Measurements from ENCODE around the gene SDSL. TPM values are rescaled to one million over a fixed set of nuclear protein-coding genes. Genes with fewer than 3 reads are reported as not detected.
A peak's percentile ranks its signal among the peaks of the same experiment; 100 is the strongest.

SDSL gene
- total and polyA plus RNA-seq, 5 donors, result 4.2 to 9.5 (median 6.3) TPM

DNA sequence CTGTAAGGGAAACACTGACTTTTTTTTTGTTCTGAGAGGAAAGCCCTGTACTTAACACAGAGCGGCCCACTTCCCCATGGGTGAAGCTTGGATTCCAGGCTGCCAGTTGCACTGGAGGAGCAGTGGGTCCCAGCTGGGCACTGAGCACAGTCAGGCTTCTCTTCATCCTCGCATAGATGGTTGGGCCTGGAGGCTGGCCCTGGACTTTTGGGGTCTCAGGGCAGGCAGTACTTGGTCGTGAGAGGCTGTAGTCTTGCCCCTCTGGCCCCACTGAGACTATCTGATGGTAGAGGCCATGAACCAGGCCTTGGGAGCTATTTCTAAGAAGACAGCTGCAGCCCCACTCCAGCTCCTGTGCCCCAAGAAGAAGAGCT lies 55.6 kb downstream of the SDSL start:
- ATAC-seq (no peak), DNase-seq (no peak)
- H3K4me3 ChIP-seq (ENCODE audit: low read length), result no peak overlapping the region
- no peaks in the 10 kb centered on the region for H3K9me3 ChIP-seq (ENCODE audit: control insufficient read depth, low read length)
- 6% methylated on average over 3 of the region's 3 CpGs for WGBS
- intact Hi-C loops (cut with DNase I), result no loop called here
- H3K4me1 ChIP-seq (ENCODE audit: control insufficient read depth, insufficient read depth, low read length), result no peaks in the 10 kb centered on the region
- H3K27ac ChIP-seq (ENCODE audit: low read length), result no peak overlapping the region
- H3K27me3 ChIP-seq (ENCODE audit: control insufficient read depth, insufficient read depth), result peaks cover 3% of the 10 kb centered on the region

DNA sequence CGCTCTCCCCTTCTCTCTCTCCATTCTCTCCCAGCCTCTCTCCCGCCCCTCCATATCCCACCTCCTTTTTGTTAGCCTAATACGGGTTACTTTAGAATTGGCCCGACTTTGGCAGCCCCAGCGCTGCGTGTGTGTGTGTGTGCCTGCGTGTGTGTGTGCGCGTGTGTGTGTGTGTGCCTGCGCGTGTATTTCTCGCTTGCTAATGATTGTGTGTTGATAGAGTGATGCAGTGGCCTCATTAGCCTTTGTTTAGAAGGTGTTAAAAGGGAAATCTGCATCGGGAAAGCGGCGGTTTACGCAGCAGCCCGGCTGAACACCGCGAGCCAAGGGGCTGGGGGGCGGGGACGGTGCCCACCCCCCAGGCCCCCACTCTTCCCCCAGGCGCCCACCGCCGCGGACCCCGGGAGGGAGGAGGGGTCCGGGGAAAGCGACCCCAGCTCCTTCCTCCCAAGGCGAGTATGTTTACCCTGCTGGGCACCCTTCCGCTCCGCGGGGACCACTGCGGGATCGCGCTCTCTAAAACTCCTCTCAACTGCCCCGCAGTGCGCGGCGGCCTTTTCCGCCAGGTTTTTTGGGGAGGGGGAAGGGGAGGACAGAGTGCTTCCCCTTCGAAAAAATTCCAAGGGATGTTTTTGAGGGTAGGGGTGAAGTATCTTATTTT lies 56.3 kb downstream of the SDSL start:
- Histone ChIP-seq H3K4me3 (ENCODE audit: low read length) (no peak overlapping the region), H3K27ac (ENCODE audit: low read length) (no peak overlapping the region), H3K9me3 (ENCODE audit: control insufficient read depth, low read length) (no peaks in the 10 kb centered on the region), H3K27me3 (ENCODE audit: control insufficient read depth, insufficient read depth) (peaks cover 3% of the 10 kb centered on the region), H3K4me1 (ENCODE audit: control insufficient read depth, insufficient read depth, low read length) (no peaks in the 10 kb centered on the region)
- intact Hi-C loops (cut with DNase I), result no loop called here
- DNase-seq, result no peak
- ATAC-seq, result no peak
- WGBS, result 2% methylated on average over 41 of the region's 41 CpGs

DNA sequence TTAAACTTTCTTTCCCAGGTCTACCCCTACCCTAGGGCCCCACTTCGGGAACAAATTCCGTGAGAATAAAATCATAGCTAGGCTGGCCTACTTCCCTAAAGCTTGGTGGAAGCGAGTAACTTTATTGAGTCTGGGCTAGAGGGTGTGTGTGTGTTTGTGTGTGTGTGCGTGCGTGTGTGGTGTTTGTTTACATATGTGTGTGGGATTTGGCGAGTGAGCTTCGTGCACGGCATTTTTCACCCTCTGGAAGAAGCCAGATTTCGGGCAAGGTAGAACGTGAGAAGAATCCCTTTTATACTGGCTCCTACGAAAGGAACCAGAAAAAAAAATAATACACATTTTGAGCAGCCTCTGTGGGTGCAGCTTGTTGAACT lies 57.0 kb downstream of the SDSL start:
- 2% methylated on average over 11 of the region's 11 CpGs for WGBS
- no peak overlapping the region for H3K4me3 ChIP-seq (ENCODE audit: low read length)
- H3K9me3 ChIP-seq (ENCODE audit: control insufficient read depth, low read length), result no peaks in the 10 kb centered on the region
- ATAC-seq (no peak), DNase-seq (no peak)
- H3K4me1 ChIP-seq (ENCODE audit: control insufficient read depth, insufficient read depth, low read length), result no peaks in the 10 kb centered on the region
- peaks cover 3% of the 10 kb centered on the region for H3K27me3 ChIP-seq (ENCODE audit: control insufficient read depth, insufficient read depth)
- intact Hi-C loops (cut with DNase I), result no loop called here
- no peak overlapping the region for H3K27ac ChIP-seq (ENCODE audit: low read length)

DNA sequence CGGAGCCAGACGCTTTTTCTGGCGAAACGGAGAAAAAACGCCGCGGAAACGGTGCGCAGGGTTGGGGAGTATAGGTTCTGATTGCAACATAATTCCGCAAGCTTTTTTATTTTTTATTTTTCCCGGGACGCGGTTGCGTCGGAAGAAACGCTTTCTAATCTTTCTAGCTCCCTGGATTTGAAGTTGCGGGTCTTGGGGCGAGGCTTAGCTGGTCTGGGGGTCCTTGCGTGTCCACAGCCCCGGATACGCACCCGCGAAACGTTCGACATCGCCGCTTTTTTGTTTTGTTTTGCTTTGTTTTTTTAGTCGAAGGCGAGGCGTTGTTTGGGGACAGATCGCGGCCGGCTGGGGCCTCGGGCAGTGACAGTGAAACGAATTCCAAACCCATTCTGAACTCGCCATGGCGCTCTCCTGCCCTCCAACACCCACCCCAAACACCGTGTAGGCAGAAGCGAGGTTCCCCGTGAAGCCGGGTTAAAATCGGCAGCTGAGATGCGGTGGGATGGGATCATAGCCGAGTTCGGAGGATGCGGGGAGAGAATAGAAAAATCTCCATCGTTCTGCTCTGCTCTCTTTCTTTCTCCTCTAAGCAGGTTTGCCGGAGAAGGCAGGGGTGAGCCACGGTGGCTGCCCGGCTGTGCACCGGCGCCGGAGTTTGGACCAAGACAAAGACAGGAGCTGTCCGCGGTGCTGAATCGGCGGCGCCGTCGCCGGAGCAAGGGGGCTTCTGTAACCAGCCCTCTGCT lies 57.6 kb downstream of the SDSL start:
- H3K27ac ChIP-seq (ENCODE audit: low read length), result no peak overlapping the region
- WGBS, result 2% methylated on average over 61 of the region's 61 CpGs
- peak overlapping the region; percentile 13 for H3K4me3 ChIP-seq (ENCODE audit: low read length)
- no peaks in the 10 kb centered on the region for H3K9me3 ChIP-seq (ENCODE audit: control insufficient read depth, low read length)
- intact Hi-C loops (cut with DNase I), result no loop called here
- peaks cover 3% of the 10 kb centered on the region for H3K27me3 ChIP-seq (ENCODE audit: control insufficient read depth, insufficient read depth)
- DNase-seq, result peak in 2 of 3 donors; percentile 80 to 82
- no peaks in the 10 kb centered on the region for H3K4me1 ChIP-seq (ENCODE audit: control insufficient read depth, insufficient read depth, low read length)
- ATAC-seq, result peak in 1 of 2 donors; percentile 37

DNA sequence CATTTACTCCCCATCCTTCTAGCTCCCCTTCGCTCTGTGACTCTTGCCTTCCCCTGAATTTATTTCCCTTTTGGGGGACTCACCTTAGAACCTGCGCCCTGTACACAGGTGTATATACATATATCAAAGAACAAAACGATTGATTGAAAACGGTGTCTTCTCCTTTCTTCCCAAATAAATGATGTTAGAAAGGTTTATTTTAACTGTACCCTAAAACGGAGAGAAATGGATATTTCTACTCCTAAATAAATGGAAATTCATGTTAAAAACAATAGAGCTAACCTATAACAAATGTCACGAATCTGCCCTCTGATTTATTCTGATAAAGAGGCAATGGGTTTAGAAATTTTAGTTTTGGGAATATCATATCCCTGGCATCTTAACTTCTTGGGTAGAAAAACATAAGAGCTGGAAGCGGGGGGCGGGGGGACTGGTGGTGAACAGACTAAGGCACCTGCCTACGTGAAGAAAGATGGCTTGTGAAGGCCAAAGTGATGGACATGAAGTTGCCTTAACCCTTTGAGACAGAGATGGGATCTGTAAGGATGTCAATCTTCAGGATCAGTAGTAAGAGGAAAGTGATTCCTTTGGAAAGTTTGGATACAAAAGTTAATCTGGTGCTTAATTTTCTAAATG lies 58.3 kb downstream of the SDSL start:
- DNase-seq (no peak), ATAC-seq (no peak)
- H3K9me3 ChIP-seq (ENCODE audit: control insufficient read depth, low read length), result no peaks in the 10 kb centered on the region
- peaks cover 3% of the 10 kb centered on the region for H3K27me3 ChIP-seq (ENCODE audit: control insufficient read depth, insufficient read depth)
- H3K4me3 ChIP-seq (ENCODE audit: low read length), result no peak overlapping the region
- intact Hi-C loops (cut with DNase I), result no loop called here
- WGBS, result 13% methylated on average over 9 of the region's 9 CpGs
- H3K27ac ChIP-seq (ENCODE audit: low read length), result no peak overlapping the region
- no peaks in the 10 kb centered on the region for H3K4me1 ChIP-seq (ENCODE audit: control insufficient read depth, insufficient read depth, low read length)

DNA sequence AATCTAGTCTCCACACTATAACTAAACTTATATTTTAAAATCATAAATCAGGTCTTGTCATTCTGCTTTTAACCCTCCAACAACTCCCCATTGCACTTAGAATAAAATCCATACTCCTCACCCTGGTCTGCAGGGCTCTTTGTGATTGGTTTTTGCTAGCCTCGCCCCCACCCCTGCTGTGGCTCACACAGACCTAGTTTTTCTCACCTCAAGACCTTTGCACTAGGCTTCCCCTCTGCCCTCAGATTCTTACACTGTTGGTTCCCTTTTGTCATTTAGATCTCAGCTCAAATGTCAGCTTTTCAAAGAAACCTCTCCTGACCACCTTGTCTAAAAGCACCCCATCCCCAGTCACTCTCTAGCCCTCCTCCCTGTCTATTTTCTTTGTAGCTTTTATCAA lies 60.2 kb downstream of the SDSL start:
- Histone ChIP-seq H3K4me1 (ENCODE audit: control insufficient read depth, insufficient read depth, low read length) (no peaks in the 10 kb centered on the region), H3K27me3 (ENCODE audit: control insufficient read depth, insufficient read depth) (peaks cover 3% of the 10 kb centered on the region), H3K9me3 (ENCODE audit: control insufficient read depth, low read length) (no peaks in the 10 kb centered on the region), H3K4me3 (ENCODE audit: low read length) (no peak overlapping the region), H3K27ac (ENCODE audit: low read length) (no peak overlapping the region)
- DNase-seq, result no peak
- intact Hi-C loops (cut with DNase I), result no loop called here
- ATAC-seq, result no peak
- WGBS, result 9% methylated on average over 1 of the region's 1 CpG

DNA sequence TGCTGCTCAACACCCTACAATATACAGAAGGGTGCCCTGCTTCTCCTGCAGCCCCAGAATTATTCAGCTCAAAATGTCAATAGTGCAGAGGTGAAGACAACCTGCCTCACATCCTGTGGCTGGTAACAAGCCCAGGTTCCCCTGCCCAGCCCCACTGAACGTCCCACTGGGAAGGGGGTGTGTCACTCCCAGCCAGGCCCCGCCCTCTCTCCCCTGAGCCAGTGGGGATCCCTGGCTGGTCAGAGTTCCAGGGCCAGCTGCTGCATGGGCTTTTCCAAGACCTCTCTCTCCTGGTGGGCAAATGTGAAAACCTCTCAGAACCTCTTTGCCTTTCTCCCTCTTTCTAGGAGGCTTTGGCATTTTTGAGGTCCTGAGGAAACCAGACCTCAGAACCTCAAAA lies 63.1 kb downstream of the SDSL start:
- intact Hi-C loops (cut with DNase I), result no loop called here
- peaks cover 2% of the 10 kb centered on the region for H3K27me3 ChIP-seq (ENCODE audit: control insufficient read depth, insufficient read depth)
- no peaks in the 10 kb centered on the region for H3K9me3 ChIP-seq (ENCODE audit: control insufficient read depth, low read length)
- no peaks in the 10 kb centered on the region for H3K4me1 ChIP-seq (ENCODE audit: control insufficient read depth, insufficient read depth, low read length)
- no peak overlapping the region for H3K27ac ChIP-seq (ENCODE audit: low read length)
- no peak for ATAC-seq
- 0% methylated on average over 2 of the region's 2 CpGs for WGBS
- H3K4me3 ChIP-seq (ENCODE audit: low read length), result no peak overlapping the region
- no peak for DNase-seq

DNA sequence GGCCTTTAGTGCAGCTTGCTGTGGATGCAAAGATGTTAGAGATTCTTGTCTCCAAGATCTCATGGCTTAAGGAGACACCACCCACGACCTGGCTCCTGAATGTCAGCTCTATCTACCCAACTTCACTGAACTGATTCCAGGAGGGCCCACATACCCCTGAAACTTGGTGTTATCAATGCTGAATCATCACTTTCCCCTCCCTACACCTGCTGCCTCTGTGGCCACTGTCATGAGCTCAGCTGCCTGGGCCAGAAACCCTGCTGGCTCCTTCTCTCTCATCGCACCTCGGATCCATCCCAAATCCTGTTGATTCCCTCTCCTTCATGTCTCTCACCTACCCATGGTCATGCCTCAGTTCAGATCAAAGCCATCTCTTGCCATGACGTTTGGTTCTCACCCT lies 64.5 kb downstream of the SDSL start:
- WGBS, result 21% methylated on average over 4 of the region's 4 CpGs
- DNase-seq (no peak), ATAC-seq (no peak)
- H3K4me1 ChIP-seq (ENCODE audit: control insufficient read depth, insufficient read depth, low read length), result no peaks in the 10 kb centered on the region
- no peaks in the 10 kb centered on the region for H3K9me3 ChIP-seq (ENCODE audit: control insufficient read depth, low read length)
- intact Hi-C loops (cut with DNase I), result no loop called here
- H3K27ac ChIP-seq (ENCODE audit: low read length), result no peak overlapping the region
- H3K27me3 ChIP-seq (ENCODE audit: control insufficient read depth, insufficient read depth), result peaks cover 2% of the 10 kb centered on the region
- H3K4me3 ChIP-seq (ENCODE audit: low read length), result no peak overlapping the region

Other genes starting within 250 kb of the SDSL start
- 10 to 100 TPM; 27.5 to 36.1 (median 31.3) TPM for gene DDX54, start 236.9 kb upstream of the SDSL start, total RNA-seq
- 17.2 TPM for gene DDX54, start 236.9 kb upstream of the SDSL start, polyA plus RNA-seq
- 10 to 100 TPM; 10.1 to 15.5 (median 14.2) TPM for gene RITA1, start 236.7 kb upstream of the SDSL start, total RNA-seq
- 11.6 TPM for gene RITA1, start 236.7 kb upstream of the SDSL start, polyA plus RNA-seq
- gene TPCN1, start 200.9 kb upstream of the SDSL start, total RNA-seq, result 10 to 100 TPM; 73.8 to 96.1 (median 76.6) TPM
- 43.1 TPM for gene TPCN1, start 200.9 kb upstream of the SDSL start, polyA plus RNA-seq
- 10 to 100 TPM; 11.6 to 16.0 (median 14.0) TPM for gene SLC8B1, start 87.3 kb upstream of the SDSL start, total RNA-seq
- 10.8 TPM for gene SLC8B1, start 87.3 kb upstream of the SDSL start, polyA plus RNA-seq
- 10 to 100 TPM; 48.4 to 54.3 (median 51.4) TPM for gene PLBD2, start 63.8 kb upstream of the SDSL start, total RNA-seq
- gene PLBD2, start 63.8 kb upstream of the SDSL start, polyA plus RNA-seq, result 33.7 TPM
- gene SDS, start 18.5 kb upstream of the SDSL start, total RNA-seq, result under 1 TPM in 3 of 4 donors, not detected in 1; 0.26 to 0.58 (median 0.34) TPM
- 0.52 TPM for gene SDS, start 18.5 kb upstream of the SDSL start, polyA plus RNA-seq
- gene LHX5, start 49.5 kb downstream of the SDSL start, total RNA-seq, result not detected
- gene LHX5, start 49.5 kb downstream of the SDSL start, polyA plus RNA-seq, result not detected